Measurements from ENCODE around the gene ATP10A.
"Not testable (repeated sequence)": the region's sequence is repeated elsewhere in the genome, so short reads cannot be mapped to it uniquely, and the experiment has no call there.

The ATP10A gene

GRCh38 chr15:25882466-25882865 is 19.3 kb upstream of the ATP10A start:
- no peak for DNase-seq (ENCODE audit: low spot score)

DNA sequence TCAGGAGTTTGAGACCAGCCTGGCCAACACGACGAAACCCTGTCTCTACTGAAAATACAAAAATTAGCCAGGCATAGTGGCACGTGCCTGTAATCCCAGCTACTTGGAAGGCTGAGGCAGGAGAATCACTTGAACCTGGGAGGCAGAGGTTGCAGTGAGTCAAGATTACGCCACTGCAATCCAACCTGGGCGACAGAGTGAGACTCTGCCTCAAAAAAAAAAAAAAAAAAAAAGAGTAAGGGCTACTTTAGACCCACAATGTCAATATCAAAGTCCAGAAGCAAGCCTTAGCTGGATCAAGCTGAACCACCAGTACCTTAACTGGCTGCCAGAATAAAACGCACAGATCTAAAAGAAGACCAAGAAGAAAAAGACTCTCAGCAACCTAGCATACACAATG is 17.8 kb upstream of the ATP10A start:
- DNase-seq (ENCODE audit: low spot score), result not testable (repeated sequence)

- no peak for DNase-seq (ENCODE audit: low spot score)
These were observed 17.3 kb upstream of the ATP10A start for GRCh38 chr15:25880411-25880810.

GRCh38 chr15:25879438-25879837 is 16.3 kb upstream of the ATP10A start:
- no peak for DNase-seq (ENCODE audit: low spot score)

DNA sequence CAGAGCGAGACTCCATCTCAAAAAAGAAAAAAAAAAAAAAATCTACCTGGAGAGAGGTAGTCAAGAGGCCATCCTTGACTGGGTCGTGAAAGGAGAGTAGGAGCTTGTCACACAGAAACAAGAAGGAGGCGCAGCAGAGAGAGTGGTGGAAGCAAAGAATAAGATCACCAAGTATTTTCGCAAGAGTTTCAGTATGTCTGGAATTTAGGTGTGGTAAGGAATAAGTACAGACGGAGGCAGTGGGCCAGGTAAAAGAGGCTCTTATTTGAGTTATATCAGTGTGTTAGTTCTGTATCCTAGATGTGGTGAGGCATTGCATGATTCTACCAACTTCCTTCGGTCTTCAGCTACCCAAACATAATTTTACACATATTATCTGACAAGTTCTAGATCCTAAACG is 14.6 kb upstream of the ATP10A start:
- no peak for DNase-seq (ENCODE audit: low spot score)

DNA sequence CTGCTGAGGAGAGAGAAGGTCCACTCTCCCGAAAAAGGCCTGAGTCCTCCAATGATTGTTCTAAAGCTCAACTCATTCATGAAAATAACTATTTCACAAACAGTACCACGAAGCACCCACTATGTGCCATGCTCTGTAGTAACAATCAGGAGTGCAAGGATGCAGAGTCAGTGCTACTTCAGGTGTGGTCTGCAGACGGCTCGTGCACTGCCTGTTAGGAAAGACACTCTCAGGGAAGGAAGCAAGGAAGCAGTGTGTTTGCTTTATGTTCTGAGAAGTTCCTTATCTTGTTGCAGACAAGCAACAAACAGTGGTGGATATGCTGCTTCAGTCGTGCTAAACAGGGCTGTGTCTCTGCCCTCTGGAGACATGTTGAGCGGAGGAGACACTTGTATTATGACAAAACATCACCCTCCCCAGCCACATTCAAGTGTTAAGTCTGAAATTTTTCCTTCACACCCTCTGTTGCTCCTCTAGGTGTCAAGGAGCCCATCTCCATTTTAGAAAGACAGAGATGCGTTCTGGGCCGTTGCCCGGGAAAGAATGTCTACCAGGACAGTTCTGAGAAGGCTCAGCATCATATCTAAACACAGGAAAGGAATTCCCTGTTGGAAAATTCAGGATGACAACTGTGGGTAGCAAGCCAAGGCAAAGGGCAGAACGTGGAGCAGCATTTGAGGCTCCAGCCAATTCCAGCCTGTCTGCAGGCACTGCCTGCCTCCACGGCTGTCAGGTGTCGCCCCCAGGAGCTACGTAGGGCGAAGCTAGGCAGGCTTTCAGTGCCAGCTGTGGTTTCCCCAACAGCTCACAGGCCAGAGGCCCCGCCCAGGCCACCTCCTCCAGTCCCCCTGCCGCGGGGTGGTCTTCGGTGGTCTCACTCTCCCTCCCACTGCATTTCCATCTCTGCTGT is 13.4 kb upstream of the ATP10A start:
- DNase-seq (ENCODE audit: low spot score), result no peak

DNA sequence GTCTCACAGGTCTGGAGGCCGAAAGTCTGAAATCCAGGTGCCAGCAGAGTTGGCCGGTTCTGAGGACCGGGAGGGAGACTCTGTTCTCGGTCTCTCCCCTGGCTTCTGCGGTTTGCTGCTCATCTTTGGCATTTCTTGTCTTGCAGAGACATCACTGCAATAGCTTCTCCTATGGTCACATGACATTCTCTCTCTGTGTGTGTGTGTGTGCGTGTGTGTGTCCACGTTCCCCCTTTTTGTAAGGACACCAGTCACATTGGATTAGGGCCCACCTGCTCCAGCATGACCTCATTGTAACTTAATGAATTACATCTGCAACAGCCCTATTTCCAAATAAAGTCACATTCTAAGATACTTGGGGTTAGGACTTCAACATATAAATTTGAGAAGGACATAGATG is 12.4 kb upstream of the ATP10A start:
- DNase-seq (ENCODE audit: low spot score), result no peak

DNA sequence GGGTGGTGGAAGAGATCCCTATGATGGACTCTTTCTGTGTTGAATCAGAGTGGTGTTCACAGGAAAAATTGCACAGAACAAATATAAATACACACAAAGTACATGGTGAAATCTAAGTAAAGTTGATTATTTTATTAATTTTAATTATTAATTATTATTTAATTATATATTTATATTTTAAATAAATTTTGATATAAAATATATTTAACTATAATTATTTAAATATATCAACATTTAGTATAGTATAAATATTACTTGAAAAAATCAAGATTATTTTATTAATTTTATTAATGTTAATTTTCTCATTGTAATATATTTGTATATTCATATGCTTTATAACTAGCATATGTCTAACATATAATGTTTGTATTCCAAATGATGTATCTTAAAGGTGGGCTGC is 11.3 kb upstream of the ATP10A start:
- no peak for DNase-seq (ENCODE audit: low spot score)

- no peak for DNase-seq (ENCODE audit: low spot score)
These were observed 8.3 kb upstream of the ATP10A start for GRCh38 chr15:25871403-25871802.

GRCh38 chr15:25870938-25871337 is 7.8 kb upstream of the ATP10A start:
- no peak for DNase-seq (ENCODE audit: low spot score)

DNA sequence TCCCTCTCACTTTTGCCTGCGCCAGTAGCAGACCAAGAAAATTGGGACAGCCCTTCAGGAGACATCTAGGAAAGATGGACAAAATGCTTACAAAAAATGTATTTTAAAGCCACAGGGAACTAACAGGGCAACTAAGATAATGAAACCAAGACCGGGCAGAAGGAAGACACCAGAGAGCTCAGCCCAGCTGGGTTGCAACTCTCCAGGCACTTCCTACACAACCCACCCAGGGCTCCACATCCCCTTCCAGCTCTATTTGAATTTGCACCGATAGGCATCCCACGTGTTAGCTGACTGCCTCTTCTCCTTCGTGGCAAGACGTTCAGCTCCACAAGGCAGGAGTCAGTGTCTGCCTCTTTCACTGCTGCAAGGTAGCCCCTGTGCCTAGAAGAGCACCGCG is 6.6 kb upstream of the ATP10A start:
- DNase-seq (ENCODE audit: low spot score), result no peak

DNA sequence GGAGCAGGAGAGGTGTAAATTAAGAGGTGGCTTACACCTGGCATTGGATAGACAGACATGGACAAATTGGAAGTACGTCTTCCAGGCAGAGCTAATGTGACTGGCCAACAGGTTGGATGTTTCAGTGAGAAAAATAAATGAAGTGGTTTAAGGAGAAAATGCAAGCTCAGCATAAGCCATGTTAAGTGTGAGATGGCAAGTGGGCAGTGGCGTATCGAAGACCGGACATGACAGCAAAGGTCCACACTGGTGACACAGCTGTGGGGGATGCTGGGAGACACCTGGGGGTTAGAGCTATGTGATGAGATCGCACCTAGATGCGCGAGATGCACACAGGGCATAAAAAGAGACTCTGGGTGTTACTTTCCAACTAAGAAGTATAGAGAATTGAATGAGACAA is 3.7 kb upstream of the ATP10A start:
- no peak for DNase-seq (ENCODE audit: low spot score)

DNA sequence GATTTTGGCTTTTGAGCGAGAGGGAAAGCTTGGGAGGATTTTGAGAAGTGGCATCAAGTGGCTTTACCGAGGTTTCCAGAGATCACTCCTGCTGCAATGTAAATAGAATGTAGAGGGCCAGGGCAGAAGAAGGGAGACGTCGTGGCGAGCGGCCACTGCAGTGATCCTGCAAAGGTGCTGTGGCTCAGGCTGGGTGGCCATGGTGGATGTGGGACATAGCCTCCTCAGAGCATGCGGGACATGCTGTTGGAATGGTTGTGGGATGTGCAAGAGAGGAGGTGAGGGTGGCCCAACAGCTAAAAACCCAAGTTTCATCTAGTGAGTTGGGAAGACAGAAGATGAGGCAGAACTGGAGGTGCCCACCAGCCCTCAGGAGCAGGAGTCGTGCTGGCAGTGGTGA is 3.1 kb upstream of the ATP10A start:
- no peak for DNase-seq (ENCODE audit: low spot score)

GRCh38 chr15:25864966-25865365 is 1.8 kb upstream of the ATP10A start:
- DNase-seq (ENCODE audit: low spot score), result no peak

- DNase-seq (ENCODE audit: low spot score), result no peak
These were observed 947 bp upstream of the ATP10A start for GRCh38 chr15:25863968-25864580.

DNA sequence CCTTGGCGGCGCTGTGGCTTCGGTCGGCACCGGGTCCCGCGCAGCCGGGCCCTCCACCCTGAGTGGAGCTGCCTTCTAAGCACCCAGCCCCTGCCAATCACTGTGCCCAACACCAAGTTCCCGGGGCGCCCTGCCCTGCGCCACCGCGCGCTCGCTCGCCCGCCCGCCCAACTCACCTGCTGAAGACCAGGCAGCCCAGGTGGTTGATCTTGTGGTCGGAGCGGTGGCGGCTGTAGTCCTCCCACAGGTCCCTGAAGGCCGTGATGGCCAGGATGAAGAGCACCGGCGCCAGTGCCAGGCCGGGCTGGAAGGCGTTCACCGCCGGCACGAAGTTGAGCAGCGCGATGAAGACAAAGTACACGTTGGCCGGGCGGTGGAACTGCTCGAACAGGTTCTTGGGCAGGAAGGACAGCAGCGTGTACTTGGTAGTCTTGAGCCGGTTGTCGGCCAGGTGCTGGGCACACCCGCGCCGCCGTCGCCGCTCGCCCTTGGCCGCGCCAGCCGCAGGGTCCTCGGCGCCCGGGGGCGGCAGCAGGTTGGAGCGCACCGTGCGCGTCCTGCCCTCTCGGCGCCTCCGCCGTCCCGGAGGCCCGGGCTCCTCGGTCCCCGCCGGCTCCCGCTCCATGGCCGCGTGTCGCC is 536 bp downstream of the ATP10A start:
- no peak for DNase-seq (ENCODE audit: low spot score)

- no peak for DNase-seq (ENCODE audit: low spot score)
These were observed 1.1 kb downstream of the ATP10A start for GRCh38 chr15:25862071-25862471.

DNA sequence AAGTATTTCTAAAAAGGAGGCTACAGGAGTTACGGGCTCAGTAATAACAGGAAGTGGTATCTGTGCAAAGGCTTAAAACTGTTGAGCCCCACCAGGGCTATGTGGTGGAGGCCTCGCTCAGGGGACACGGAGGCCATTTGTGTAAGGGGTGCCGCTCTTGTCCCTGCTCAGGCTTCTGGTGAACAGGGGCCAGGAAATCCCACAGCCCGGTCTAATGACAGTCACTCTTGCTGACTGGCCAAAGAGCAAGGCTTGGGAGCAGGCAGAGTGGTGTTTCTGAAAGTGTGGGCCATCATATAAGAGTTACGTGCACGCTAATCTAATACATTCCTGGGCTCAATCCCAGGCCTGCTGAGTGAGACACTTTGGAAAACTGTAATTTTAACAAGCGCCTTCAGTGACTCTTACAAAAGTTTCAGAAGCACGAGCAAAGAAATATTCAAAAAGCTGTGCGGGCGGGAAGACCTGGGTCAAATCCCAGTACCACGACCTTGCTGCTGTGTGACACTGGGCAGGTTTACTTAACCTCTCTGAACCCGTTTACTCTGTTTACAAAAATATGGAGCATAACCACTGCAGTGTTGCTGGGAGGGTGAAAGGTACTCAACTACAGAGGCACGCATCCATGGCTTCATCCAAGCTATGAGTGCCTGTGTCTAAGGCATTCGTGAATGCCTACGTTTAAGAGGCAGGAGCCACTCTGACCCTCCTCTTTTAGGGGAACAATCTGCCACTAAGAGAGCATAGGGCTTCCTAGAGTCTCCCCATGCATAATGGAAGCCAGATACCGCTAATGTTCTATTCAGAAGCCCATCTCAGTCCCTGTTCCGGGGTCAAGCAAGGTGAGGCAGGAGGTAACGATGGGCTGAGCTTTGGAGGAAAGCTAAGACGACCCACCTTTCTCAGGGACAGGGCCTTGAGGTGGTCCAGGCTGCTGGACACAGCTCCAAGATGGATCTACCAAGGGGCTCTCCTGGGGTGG is 2.0 kb downstream of the ATP10A start:
- no peak for DNase-seq (ENCODE audit: low spot score)

DNA sequence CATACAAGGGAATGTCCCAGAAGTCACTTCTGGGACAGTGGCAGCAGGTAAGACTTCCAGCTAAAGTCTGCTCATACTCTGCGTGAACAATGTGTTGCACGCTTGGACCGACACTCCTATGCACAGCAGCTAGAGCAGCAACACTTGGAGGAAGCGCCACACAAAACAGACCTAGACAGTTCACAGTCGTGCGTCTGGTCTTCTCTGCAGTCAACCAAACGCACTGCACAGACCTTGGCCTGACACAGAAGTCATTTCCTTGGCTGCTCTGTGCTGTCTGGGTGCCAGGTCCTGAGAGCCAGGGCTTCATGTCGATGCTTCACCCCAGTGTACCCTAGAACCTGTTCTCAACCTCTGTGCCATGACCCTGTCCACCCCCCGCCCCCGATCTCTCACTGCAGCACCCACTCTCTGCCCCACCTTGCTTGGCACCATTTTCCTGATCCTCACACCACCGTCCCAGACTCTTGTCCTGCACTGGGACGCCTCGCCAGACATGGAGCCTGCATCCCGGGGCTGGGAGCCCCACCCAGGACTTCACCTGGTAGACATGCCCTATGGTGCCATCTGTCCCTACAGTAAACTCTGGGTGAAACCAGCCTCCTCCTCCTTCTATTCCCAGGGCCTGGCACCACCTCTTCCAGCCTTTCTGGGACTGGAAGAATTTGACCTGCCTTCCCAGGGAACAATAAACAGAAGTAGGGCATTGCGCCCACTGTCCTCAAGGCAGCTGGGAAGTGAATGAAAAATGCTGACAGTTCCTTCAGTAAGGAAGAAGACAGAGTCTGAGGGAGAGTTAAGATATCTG is 3.1 kb downstream of the ATP10A start:
- peak; percentile 10 for DNase-seq (ENCODE audit: low spot score)

GRCh38 chr15:25858952-25859760 is 4.0 kb downstream of the ATP10A start:
- DNase-seq (ENCODE audit: low spot score), result no peak
